K562 (cell line): Measurements from ENCODE around the gene FXN. TPM values are rescaled to one million over a fixed set of nuclear protein-coding genes. Genes with fewer than 3 reads are reported as not detected.
A peak's percentile ranks its signal among the peaks of the same experiment; 100 is the strongest.

ENCODE experiments used
- ATAC-seq: fragments of 200-7000 bp; cut with Tn5 transposase; 3 replicates; pipeline ENCODE4 v1.9.1; 2020; ENCODE audit warnings: moderate library complexity
- BruUV-seq: library from RNA; stranded (reverse); fragments of 400-500 nt; replicated peaks from 2 replicates; lab custom pipeline; 2021; lab: Mats Ljungman, UMichigan
- CTCF ChIA-PET: fragments of 300-600 bp; formaldehyde crosslinking; extraction: SDS; loops from one replicate; lab custom pipeline; 2021; ENCODE audit warnings: low intra/inter-chr PET ratio; lab: Yijun Ruan, JAX
- POLR2A ChIA-PET: fragments of 300-600, 350-650 bp; sonication (Branson Sonifier 250); formaldehyde crosslinking; extraction: SDS; loops from one replicate; lab custom pipeline; 2021; ENCODE audit warnings: antibody characterized with exemption, inconsistent platforms; lab: Yijun Ruan, JAX
- DNase-seq, 4 experiments: peaks; one replicate each; pipeline versions ENCODE4 v3.0.0 to v3.0.0-alpha.2; 2011 to 2018; ENCODE audit warnings: low spot score in 3 of 4, mixed read lengths in 3 of 4; ENCODE audit errors: extremely low read depth in 1 of 4
- FAIRE-seq: peaks from 2 replicates; lab custom pipeline; 2011; peaks lifted over from hg19 to GRCh38; lab: Jason Lieb, UNC
- H2AFZ ChIP-seq: 2 replicates; pipeline ENCODE4 v1.6.0; 2011; ENCODE audit warnings: low read depth, low read length, control low read depth, inconsistent platforms
- H3K27ac ChIP-seq: fragments of 200-600 bp; 3 replicates; pipeline ENCODE4 v1.8.0; 2011; ENCODE audit warnings: low read depth, mild to moderate bottlenecking, control low read depth, inconsistent platforms, low read length, moderate library complexity, mixed read lengths; ENCODE audit errors: extremely low read depth
- H3K27me3 ChIP-seq, 2 experiments: fragments of 300-600 bp in 1 of 2; 2 replicates in 1 of 2; 3 replicates in 1 of 2; pipeline versions ENCODE4 v1.6.0 to v1.8.0; 2011; ENCODE audit warnings: inconsistent platforms in 2 of 2, low read length in 2 of 2, mild to moderate bottlenecking in 1 of 2, mixed read lengths in 1 of 2, moderate library complexity in 1 of 2; ENCODE audit not compliant: control insufficient read depth in 2 of 2, insufficient read depth in 2 of 2
- H3K36me3 ChIP-seq: fragments of 300-600 bp; 3 replicates; pipeline ENCODE4 v1.8.0; 2011; ENCODE audit warnings: mild to moderate bottlenecking, low read length, inconsistent platforms; ENCODE audit not compliant: control insufficient read depth, insufficient read depth
- H3K4me1 ChIP-seq, 2 experiments: fragments of 200-600 bp in 1 of 2; replicated peaks in 1 of 2; 2 replicates in 1 of 2; 3 replicates in 1 of 2; pipeline versions ENCODE4 v1.5.1 to v1.8.0; 2011; ENCODE audit warnings: inconsistent platforms in 2 of 2, low read length in 2 of 2, mild to moderate bottlenecking in 1 of 2, mixed read lengths in 1 of 2, moderate library complexity in 1 of 2; ENCODE audit not compliant: control insufficient read depth in 2 of 2, insufficient read depth in 2 of 2
- H3K4me2 ChIP-seq: 2 replicates; pipeline ENCODE4 v1.6.1; 2011; ENCODE audit warnings: low read length, control low read depth, inconsistent platforms, mixed read lengths; ENCODE audit not compliant: insufficient read depth
- H3K4me3 ChIP-seq: fragments of 200-600 bp; sonication (generic), shearing (Covaris generic); 2 replicates; pipeline ENCODE4 v1.5.1; 2016; ENCODE audit warnings: control low read depth, inconsistent platforms
- H3K79me2 ChIP-seq: fragments of 200-600 bp; 3 replicates; pipeline ENCODE4 v1.8.0; 2011; ENCODE audit warnings: low read length, inconsistent platforms; ENCODE audit not compliant: control insufficient read depth, insufficient read depth
- H3K9ac ChIP-seq, 2 experiments: 2 replicates each; pipeline versions ENCODE4 v1.6.0 to v1.6.1; 2011; ENCODE audit warnings: low read depth in 2 of 2, low read length in 2 of 2, control low read depth in 1 of 2, inconsistent platforms in 1 of 2, mild to moderate bottlenecking in 1 of 2, mixed read lengths in 1 of 2; ENCODE audit not compliant: insufficient read depth in 1 of 2
- H3K9me1 ChIP-seq: one replicate; pipeline ENCODE4 v1.6.0; 2011; ENCODE audit warnings: inconsistent platforms, mild to moderate bottlenecking, low read length, moderate library complexity; ENCODE audit not compliant: control insufficient read depth, insufficient read depth
- H3K9me3 ChIP-seq: replicated peaks from 2 replicates; pipeline ENCODE4 v1.5.1; 2011; ENCODE audit warnings: low read depth, low read length, inconsistent platforms; ENCODE audit not compliant: control insufficient read depth, insufficient read depth
- H4K20me1 ChIP-seq: replicated peaks from 2 replicates; pipeline ENCODE4 v1.6.1; 2011; ENCODE audit warnings: low read length, inconsistent platforms, mixed read lengths; ENCODE audit not compliant: control insufficient read depth, insufficient read depth
- BRD9 ChIP-seq: fragments of 450-650 bp; IDR thresholded peaks from 2 replicates; pipeline ENCODE4 v1.6.1; 2018; ENCODE audit warnings: low read depth; ENCODE audit not compliant: partially characterized antibody
- CBX1 ChIP-seq: sonication (generic); IDR thresholded peaks from 2 replicates; pipeline ENCODE4 v1.6.1; 2016; ENCODE audit warnings: antibody characterized with exemption, low read depth, mild to moderate bottlenecking
- CTBP1 ChIP-seq: fragments of 450-650 bp; IDR thresholded peaks from 2 replicates; pipeline ENCODE4 v1.6.1; 2016; ENCODE audit warnings: borderline replicate concordance
- DPF2 ChIP-seq: fragments of 450-650 bp; IDR thresholded peaks from 2 replicates; pipeline ENCODE4 v1.6.1; 2016
- GTF2B ChIP-seq: IDR thresholded peaks from 2 replicates; pipeline ENCODE4 v1.6.1; 2011; ENCODE audit not compliant: insufficient read length; ENCODE audit errors: extremely low read depth
- HDAC6 ChIP-seq: IDR thresholded peaks from 2 replicates; pipeline ENCODE4 v1.6.1; 2012; ENCODE audit warnings: low read depth, mild to moderate bottlenecking, control low read depth, inconsistent platforms, low read length, moderate library complexity
- MEF2D ChIP-seq: conservative IDR thresholded peaks from 2 replicates; pipeline ENCODE4 v1.6.1; 2016; ENCODE audit warnings: low read depth, missing genetic modification characterization, missing compliant biosample characterization
- PTTG1 ChIP-seq: fragments of 450-650 bp; IDR thresholded peaks from 2 replicates; pipeline ENCODE4 v1.6.1; 2016; ENCODE audit warnings: low read depth, mild to moderate bottlenecking, missing genetic modification characterization, missing compliant biosample characterization
- ZEB2 ChIP-seq: fragments of 450-650 bp; IDR thresholded peaks from 2 replicates; pipeline ENCODE4 v1.6.1; 2016
- ZNF311 ChIP-seq: fragments of 250-450 bp; sonication (Bioruptor Pico); IDR thresholded peaks from 2 replicates; pipeline ENCODE4 v1.4.0; 2020; ENCODE audit warnings: mild to moderate bottlenecking, moderate library complexity
- ZNF592 ChIP-seq: fragments of 450-650 bp; IDR thresholded peaks from 2 replicates; pipeline ENCODE4 v1.6.1; 2017; ENCODE audit warnings: antibody characterized with exemption, mild to moderate bottlenecking
- ZNF740 ChIP-seq, 3 experiments: fragments of 200-800 bp in 1 of 3; sonication (Bioruptor generic) in 1 of 3; sonication (generic) in 1 of 3; formaldehyde crosslinking in 1 of 3; IDR thresholded peaks; 2 replicates each; pipeline versions ENCODE4 v1.6.1 to v1.8.0; 2016 to 2022; ENCODE audit warnings: mild to moderate bottlenecking in 2 of 3, missing compliant biosample characterization in 2 of 3, missing genetic modification characterization in 2 of 3, missing genetic modification reagents in 1 of 3
- WGBS: fragments of 100-300 bp; shearing (Covaris generic); methylation state at CpG from one replicate; pipeline ENCODE4 v1.1.6; 2016; ENCODE audit warnings: low coverage, mixed read lengths; ENCODE audit not compliant: insufficient coverage; ENCODE audit errors: missing lambda C conversion rate; 5-methylcytosine and 5-hydroxymethylcytosine counted together
- in situ Hi-C: fragments of 300-500 bp; cut with MboI; formaldehyde crosslinking; loops from 4 replicates; pipeline ENCODE4 v1.15.0; 2018; ENCODE audit warnings: inconsistent platforms, mixed read lengths
- intact Hi-C: fragments of 100-400 bp; cut with micrococcal nuclease; formaldehyde crosslinking; loops from 2 replicates; pipeline ENCODE4 v1.14.2; 2022
- polyA plus RNA-seq, 8 experiments: library from polyadenylated mRNA; depleted of rRNA in 4 of 8; stranded (reverse) in 5 of 8; unstranded in 3 of 8; fragments of >200 nt; fragmentation: Nextera tagmentation in 2 of 8; fragmentation: Illumina TruSeq in 1 of 8; extraction: Ambion mirVana in 2 of 8; extraction: Trizol in 1 of 8; gene quantifications; 2 replicates each; pipeline versions ENCODE4 v1.2.1 to v1.2.3, GENCODE V29; 2011 to 2014; ENCODE audit warnings: inconsistent platforms in 1 of 8, missing spikeins in 1 of 8
- total RNA-seq, 7 experiments: library from RNA; depleted of rRNA in 6 of 7; stranded (reverse); fragments of >200 nt in 6 of 7; fragmentation: Illumina TruSeq in 2 of 7; extraction: Trizol in 2 of 7; gene quantifications; 2 replicates each; pipeline versions ENCODE4 v1.2.1 to v1.2.3, GENCODE V29; 2011 to 2021; ENCODE audit warnings: low replicate concordance in 1 of 7

Gene FXN
- total and polyA plus RNA-seq, 9 of the 15 experiments (the other 6 are each of a cell fraction or from before 2014, with no cell fraction given): 7.6 to 51.5 (median 30.3) TPM

GRCh38 chr9:69122549-69123141, 87.1 kb downstream of the FXN start (continued):
- TF ChIP-seq ZNF740 (CRISPR knock-in tag; IDR thresholded peaks at IDR 0.05) (no peak), ZNF740 (tag; IDR thresholded peaks at IDR 0.05) (no peak), CBX1 (no peak), MEF2D (no peak)

- in situ Hi-C loops (no loop called here), intact Hi-C loops (no loop called here)
- Histone ChIP-seq H3K9me3 (no peaks in the 10 kb centered on the region), H3K27me3 (no peaks in the 10 kb centered on the region), H4K20me1 (no peaks in the 10 kb centered on the region), H3K36me3 (no peaks in the 10 kb centered on the region), H3K4me2 (peak overlapping the region; percentile 62; the same call in 1 of the 2 replicates), H3K4me1 (peaks cover 8 to 14% of the 10 kb centered on the region in 2 experiments; a peak in 3 of 5 replicates), H3K79me2 (no peaks in the 10 kb centered on the region), H3K9me1 (no peaks in the 10 kb centered on the region), H3K9ac (0 out of 4 replicates have a peak overlapping the region, but pooled peaks of 1 of the 2 experiments have one; percentile 22), H3K27ac (0 out of 3 replicates have a peak overlapping the region, but pooled peaks have one; percentile 16), H3K4me3 (no peak overlapping the region), H2AFZ (peak overlapping the region; percentile 34; the same call in 1 of the 2 replicates)
- 26% methylated on average over 12 of the region's 16 CpGs for WGBS
- no TSS peak for BruUV-seq
- POLR2A ChIA-PET: interaction anchor here (0.9 kb wide), 1 partner anchor 14 kb away, joined by 3 read pairs; no protein-coding TSS in a partner anchor
- DNase-seq: peak in 2 of 4 experiments; percentile 22 to 32
- FAIRE-seq: peak; percentile 29
- CTCF ChIA-PET: no interaction called here
- ATAC-seq: peak; percentile 57
- TF ChIP-seq ZNF311 (CRISPR knock-in tag) (no peak), GTF2B (no peak), ZNF592 (no peak), HDAC6 (no peak), ZEB2 (no peak), BRD9 (no peak), DPF2 (peak; percentile 41; the same call in 1 of the 2 replicates), CTBP1 (peak; percentile 26; the same call in 1 of the 2 replicates), PTTG1 (no peak)
These were observed 95.2 kb downstream of the FXN start for GRCh38 chr9:69130456-69131441.
